ENCODE measurements around the gene MOCS3. TPM values are rescaled to one million over a fixed set of nuclear protein-coding genes. Genes with fewer than 3 reads are reported as not detected.

The MOCS3 gene, protein sequence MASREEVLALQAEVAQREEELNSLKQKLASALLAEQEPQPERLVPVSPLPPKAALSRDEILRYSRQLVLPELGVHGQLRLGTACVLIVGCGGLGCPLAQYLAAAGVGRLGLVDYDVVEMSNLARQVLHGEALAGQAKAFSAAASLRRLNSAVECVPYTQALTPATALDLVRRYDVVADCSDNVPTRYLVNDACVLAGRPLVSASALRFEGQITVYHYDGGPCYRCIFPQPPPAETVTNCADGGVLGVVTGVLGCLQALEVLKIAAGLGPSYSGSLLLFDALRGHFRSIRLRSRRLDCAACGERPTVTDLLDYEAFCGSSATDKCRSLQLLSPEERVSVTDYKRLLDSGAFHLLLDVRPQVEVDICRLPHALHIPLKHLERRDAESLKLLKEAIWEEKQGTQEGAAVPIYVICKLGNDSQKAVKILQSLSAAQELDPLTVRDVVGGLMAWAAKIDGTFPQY
- total RNA-seq = 2.9 TPM
- long read RNA-seq, full-length matches to known transcripts = 24 of 24 reads
- long read RNA-seq, partial matches to known transcripts = 0 of 24 reads
- long read RNA-seq, other reads (novel, unspliced or antisense) = 0 of 24 reads

DNA sequence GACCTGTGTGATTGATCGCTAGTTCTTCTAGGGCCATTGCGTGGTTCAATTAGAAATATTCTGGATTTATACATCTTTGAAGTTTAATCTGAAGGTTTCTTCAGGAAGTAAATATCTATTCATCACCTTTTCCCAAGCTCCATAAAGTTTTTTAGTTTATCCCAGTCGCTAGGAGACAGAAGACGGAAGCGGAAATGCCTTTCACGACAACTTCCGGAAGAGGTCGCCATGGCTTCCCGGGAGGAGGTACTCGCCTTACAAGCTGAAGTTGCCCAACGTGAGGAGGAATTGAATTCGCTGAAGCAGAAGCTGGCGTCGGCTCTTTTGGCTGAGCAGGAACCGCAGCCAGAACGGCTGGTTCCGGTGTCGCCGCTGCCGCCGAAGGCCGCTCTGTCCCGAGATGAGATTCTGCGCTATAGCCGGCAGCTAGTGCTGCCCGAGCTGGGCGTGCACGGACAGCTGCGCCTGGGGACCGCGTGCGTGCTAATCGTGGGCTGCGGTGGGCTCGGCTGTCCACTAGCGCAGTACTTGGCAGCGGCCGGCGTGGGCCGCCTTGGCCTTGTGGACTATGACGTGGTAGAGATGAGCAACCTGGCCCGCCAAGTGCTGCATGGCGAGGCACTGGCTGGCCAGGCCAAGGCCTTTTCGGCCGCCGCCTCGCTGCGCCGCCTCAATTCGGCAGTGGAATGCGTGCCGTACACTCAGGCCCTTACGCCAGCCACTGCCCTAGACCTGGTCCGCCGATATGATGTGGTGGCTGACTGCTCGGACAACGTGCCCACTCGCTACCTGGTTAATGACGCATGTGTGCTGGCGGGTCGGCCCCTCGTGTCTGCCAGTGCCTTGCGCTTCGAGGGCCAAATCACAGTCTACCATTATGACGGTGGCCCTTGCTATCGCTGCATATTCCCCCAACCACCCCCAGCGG is at the start of gene MOCS3:
TSS of gene MOCS3 (plus strand) at position 204 of the 928 bp plus-strand sequence. CDS start at position 229, 25 bp downstream.
- DNase-seq (peak; percentile 83), ATAC-seq (ENCODE audit: poor library complexity) (peak; percentile 92)
- intact Hi-C loops (cut with DNase I) = no loop called here

DNA sequence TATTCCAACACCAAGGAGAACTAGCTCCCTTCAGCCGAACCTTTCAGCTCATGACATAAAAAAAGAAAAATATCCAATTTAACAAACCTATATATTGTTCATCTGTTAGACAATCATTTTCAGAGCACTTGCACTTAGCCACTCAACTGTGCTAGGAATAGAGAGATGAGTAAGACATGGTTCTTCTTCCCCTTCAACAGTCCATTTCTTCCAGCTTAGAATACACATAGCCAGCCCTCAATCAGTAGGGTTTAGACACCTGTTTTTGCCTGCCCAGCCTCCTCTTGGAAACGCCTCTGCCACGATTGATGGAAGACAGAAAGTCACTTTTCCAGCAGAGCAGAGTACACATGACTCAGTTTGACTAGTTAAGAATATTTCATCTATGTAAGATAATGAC is 49.2 kb upstream of the MOCS3 start:
- ATAC-seq (ENCODE audit: poor library complexity) (no peak), DNase-seq (no peak)
- intact Hi-C loops (cut with DNase I) = no loop called here

DNA sequence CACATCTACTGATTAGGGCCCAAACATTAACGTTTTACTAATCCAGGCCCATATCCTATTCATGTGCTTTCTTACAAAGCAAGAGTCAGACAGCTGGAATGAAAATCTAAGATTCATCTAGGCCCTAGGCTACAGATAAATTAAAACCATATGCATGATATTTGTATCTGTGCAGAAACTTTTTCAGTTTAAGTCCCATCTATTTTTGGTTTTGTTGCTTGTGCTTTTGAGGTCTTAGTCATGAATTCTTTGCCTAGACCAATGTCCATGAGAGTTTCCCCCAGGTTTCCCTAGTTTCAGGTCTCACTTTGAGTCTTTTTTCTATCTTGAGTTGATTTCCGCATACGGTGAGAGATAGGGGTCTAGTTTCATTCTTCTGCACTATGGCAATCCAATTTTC is 47.6 kb upstream of the MOCS3 start:
- intact Hi-C loops (cut with DNase I) = no loop called here
- no peak for ATAC-seq (ENCODE audit: poor library complexity)

DNA sequence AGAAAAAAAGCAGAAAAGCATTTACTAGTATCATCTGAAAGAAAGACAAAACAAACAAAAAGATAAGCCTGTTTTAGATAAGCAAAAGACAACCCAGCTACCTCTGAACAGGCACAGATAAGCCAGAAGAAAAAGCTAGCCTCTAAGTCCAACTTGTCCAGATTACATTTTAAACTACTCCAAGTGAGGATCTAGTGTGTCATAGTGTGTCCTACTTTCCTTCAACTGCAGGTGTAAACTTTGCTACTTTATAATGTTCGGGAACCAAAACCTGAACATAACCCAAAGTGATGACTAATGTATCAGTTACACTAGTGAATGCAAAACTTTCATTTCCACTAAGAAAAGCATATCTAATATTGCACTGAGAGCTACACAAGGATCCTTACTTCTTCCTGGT is 46.9 kb upstream of the MOCS3 start:
- intact Hi-C loops (cut with DNase I) = no loop called here
- DNase-seq (no peak), ATAC-seq (ENCODE audit: poor library complexity) (no peak)

More for the DNA sequence above, 47.6 kb upstream of the MOCS3 start:
- DNase-seq = no peak

DNA sequence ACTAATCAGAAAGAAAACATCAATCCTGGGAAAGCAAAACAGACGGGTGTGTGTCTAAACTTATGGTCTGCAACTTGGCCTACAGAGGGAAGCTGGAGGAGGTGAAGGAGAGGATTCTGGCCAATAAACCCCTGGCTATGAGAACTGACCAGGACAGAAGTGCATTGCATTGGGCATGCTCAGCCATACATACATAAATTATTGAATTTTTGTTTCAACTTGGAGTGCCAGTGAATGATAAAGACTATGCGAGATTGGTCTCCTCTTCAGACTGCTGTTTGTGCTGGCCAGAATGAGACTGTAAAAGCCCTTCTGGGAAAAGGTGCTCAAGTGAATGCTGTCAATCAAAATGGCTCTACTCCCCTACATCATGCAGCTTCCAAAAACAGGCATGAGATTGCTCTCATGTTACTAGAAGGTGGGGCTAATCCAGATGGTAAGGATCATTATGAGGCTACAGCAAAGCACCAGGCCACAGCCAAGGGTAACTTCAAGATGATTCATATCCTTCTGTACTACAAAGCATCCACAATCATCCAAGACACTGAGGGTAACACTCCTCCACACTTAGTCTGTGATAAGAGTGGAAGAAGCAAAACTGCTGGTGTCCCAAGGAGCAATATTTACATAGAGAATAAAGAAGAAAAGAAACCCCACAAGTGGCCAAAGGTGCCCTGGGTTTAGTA is 44.8 kb upstream of the MOCS3 start:
- intact Hi-C loops (cut with DNase I) = no loop called here
- no peak for DNase-seq

DNA sequence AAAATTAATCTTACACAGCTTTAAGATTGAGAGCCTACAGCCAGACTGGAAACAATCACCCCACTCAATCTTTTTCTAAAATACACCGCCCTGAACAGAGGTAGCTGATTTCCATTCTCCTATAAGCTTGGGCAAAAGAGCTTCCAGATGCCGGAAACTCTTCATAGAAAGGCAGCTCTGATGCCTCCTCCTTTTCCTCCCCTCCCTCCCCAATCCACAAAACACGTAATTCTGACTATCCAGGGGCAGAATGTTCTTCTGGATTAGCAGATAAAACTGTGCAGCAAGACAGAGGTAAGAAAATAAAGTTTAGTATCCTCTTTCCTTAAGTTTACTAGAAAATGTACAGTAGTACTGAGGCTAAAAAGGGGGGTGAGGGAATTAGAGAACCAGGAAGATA is 43.2 kb upstream of the MOCS3 start:
- ATAC-seq (ENCODE audit: poor library complexity) (peak; percentile 21), DNase-seq (no peak)
- intact Hi-C loops (cut with DNase I) = no loop called here

More for the DNA sequence above, 44.8 kb upstream of the MOCS3 start:
- ATAC-seq (ENCODE audit: poor library complexity) = peak; percentile 8

DNA sequence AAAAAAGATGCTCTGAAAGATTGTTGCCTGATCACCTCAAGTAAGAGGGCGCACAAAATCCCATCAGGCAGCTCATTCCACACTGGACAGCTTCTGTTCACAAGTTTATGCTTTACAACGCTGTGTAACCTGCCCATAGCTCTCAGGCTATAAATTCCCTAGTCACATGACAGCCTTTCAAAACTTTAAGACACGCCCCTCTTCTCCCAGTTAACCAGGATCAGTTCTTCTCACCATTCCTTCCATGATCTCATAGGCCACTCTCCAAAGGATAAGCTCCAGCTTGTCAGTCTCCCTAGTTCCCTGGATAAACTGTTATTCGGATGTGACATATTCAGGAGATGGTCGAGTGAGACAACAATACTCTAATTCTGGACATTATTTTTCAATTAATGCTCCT is 42.4 kb upstream of the MOCS3 start:
- no peak for DNase-seq
- peak; percentile 73 for ATAC-seq (ENCODE audit: poor library complexity)
- intact Hi-C loops (cut with DNase I) = no loop called here

DNA sequence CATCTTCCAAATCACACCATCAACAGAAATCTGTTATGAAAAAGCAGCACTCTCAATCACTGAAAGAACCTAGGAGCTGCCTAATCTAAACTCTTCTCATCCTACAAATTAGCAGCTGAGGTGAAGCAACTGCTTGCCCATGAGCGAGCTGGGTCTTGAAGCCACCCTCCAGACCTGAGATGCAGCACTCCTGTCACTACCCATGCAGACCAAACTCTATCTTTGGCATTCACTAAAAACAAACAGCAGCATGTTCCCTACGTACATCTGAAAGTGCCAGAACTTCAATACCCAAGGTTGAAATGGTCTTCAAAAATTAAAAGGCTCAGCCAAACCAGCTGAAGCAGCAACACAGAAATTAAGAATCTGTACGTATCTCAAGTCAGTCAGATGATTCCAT is 41.7 kb upstream of the MOCS3 start:
- DNase-seq (no peak), ATAC-seq (ENCODE audit: poor library complexity) (no peak)
- intact Hi-C loops (cut with DNase I) = no loop called here

DNA sequence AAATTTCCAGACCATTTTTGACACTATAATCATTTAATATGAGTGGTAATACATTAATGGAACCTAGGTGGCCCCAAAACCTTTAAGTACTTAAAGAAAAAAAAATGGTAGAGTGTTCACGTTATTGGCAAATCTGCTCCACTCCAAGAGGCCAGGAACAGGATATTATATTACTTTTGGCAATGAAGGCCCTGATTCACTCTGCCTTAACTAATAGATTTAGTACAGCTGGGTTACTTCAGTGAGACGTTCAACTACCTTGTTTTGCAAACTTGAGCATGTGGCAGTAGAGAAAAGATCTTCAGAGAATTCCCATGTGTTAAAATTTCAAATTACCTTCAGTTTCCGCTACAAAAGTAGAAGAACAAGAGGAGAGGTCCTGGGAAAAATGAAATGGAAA is 40.2 kb upstream of the MOCS3 start:
- no peak for DNase-seq
- intact Hi-C loops (cut with DNase I) = no loop called here
- ATAC-seq (ENCODE audit: poor library complexity) = no peak

DNA sequence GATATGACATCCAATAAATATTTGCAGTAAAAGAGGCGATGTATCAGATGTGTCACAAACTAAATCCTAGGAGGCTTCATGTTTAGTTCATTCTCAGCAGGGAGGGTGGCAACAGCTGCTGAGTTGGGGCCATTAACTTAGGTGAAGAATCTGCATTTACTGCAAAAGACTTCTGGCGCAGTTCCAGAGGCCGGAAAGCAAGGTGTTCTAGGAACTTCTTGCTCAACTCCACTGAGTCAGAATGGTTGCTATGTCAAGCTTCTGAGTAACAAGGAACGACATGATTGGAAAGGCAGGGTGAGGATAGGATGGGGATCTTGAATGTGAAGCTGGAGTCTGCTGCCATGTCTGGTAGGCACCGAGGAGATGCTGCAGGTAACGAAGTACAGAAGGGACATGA is 39.1 kb upstream of the MOCS3 start:
- DNase-seq (no peak), ATAC-seq (ENCODE audit: poor library complexity) (no peak)
- intact Hi-C loops (cut with DNase I) = no loop called here

DNA sequence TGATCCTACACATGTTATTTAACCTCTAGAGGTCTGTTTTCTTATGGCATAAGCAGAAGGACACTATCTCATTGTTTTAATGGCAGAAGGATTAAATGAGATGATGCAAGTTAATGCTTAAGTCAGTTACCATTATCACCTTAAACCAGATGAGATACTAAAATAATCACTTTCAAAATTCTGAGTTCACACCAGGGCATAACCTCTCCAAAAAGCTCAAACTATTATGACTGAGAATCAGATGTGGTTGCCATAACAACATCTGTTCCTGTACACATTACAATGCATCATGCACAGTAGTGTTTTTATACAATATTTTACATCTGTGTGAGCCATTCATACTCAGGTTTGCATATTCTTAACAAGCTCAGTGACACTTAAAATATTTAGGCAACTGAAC is 37.6 kb upstream of the MOCS3 start:
- intact Hi-C loops (cut with DNase I) = no loop called here
- ATAC-seq (ENCODE audit: poor library complexity) = no peak
- no peak for DNase-seq

DNA sequence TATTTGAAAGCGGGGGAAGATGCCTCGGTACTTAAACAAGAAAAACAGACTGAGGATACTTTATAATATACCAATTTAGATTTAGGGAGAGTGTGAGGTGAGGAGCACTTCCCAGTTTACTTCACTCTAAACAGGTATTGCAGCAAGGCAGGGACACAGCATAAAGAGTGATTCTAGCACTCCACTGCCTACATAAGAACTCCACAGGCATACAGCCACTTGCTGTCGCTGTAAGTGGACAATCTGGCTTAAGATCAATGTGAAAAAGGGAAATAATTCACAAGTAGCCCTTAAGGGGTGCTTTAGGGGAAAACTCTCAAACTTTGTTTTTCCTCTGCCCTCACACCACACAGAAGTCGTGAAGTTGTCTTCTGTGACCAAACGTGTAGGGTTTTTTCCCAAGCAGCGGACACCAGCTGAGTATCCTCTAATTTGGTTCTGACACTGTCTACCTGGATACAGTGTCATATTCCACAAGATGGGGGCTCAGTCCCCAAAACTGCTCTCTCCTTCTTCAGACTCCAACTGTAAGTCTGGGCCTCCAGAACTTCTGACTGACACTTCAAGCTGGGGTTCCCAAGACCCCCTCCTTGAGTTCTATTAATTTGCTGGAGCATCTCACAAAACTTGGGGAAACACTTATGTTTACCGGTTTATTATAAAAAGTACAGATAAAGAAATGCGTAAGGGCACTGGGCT is 36.7 kb upstream of the MOCS3 start:
- intact Hi-C loops (cut with DNase I) = no loop called here
- DNase-seq = no peak
- ATAC-seq (ENCODE audit: poor library complexity) = no peak

DNA sequence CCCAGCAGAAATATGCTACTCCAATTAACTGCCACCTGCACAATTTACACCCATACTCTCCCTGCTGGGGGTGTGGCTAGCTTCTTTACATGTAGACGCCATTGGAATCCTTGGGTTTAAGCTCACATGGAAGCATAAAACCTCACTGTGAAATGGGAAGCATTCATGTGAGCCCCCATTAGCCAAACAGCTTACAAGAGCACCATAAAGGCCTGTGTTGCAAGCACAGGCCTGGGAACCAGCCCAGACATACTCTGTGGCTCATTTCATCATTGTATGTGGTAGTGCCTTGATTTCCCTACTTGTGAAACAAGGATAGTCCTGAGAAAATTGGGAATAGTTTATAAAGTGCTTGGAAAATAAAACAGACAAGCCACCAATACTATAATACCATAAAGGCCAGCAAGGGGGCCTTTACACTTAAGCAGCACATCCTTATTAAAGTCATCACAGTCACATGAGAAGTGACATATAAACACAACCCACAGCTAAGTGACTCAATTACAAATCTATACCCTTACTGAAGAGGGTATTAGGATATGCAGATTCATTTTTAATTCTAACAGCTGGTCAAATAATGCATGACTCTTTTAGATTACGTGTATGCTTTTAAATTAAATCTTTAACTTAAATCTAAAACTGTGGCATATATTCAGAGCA is 34.2 kb upstream of the MOCS3 start:
- no peak for ATAC-seq (ENCODE audit: poor library complexity)
- intact Hi-C loops (cut with DNase I) = no loop called here
- DNase-seq = no peak

DNA sequence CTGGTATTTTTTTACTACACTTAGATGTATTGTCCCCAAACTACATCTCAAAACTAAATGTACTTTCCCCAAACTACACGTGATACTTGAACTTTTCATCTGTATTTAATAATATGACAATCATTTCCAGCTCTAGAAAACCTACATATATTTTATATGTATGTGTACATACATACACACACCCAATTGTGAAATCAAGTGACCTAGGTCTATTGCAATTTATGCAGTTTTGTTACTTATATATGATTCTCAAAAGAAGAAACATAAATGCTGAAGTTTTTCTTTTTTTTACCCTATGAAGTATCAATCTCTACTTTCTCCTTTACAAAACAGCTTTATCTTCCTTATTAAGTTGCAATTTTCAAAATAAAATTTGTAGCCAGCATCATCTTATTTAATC is 32.1 kb upstream of the MOCS3 start:
- DNase-seq (no peak), ATAC-seq (ENCODE audit: poor library complexity) (no peak)
- intact Hi-C loops (cut with DNase I) = no loop called here

DNA sequence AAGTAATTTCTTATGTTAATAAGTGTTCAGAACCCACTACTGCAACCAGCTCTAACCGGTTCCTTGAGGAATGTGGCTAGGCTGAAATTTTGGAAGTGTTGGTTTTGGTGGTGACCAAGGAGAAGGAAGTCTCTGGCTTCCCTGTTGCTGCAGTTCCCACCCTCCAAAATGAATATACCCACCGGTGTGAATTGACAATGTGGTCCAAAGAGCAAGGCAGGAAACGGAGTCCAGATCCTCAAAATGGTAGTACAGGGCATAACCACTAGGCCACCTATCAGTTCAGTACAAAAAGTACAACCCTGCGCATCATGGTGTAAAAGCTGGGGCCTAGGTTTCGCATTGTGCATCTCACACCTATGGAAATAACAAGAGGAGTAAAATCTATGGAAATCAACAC is 30.1 kb upstream of the MOCS3 start:
- intact Hi-C loops (cut with DNase I) = no loop called here
- ATAC-seq (ENCODE audit: poor library complexity) (no peak), DNase-seq (no peak)

DNA sequence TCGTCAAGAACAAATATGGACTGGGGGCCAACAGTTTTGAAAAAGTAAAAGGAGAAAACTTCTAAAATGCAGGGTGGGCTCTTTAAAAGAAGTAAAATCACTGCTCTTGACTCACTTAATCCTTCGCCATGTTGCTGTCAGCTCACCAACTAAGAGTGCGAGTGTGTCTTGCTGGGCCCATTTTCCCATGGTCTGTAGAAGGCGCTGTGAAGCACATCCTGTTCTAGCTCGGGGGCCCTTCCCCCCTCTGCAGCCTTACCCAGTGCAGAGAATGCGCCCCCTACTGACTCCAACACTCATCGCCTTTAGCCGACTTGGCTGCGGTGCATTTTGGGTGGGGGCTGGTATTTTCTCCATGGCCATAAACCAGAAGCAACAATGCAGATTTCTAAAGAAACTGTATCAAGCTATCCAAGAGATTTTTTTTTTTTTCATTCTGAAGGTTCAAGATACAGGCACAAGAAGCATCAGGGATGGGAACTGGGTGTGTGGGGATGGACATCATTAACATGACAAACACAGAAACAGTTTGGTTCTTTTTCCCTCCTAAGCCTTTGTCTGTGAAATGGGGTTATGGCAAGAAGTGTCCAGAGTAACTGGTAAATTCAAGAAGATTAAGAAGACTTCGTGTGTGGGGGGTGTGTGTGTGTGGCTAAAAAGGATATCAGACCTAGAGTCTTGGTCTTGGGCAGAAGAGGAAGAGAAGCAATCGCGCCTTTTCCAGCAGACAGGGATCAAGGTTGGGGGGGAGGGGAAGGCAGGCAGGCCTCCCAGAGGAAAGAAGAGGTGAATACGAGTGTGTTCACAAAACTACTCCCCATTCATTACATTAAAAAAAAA is 29.1 kb upstream of the MOCS3 start:
- ATAC-seq (ENCODE audit: poor library complexity) = peak; percentile 43
- intact Hi-C loops (cut with DNase I) = loop anchor here (5.0 kb wide), 1 partner anchor 137 kb away; no protein-coding TSS in a partner anchor
- peak; percentile 89 for DNase-seq

All from Right ventricle myocardium superior (tissue), 1 donor.